Measurements from ENCODE around the gene ANO1.

ANO1 gene

GRCh38 chr11:70141486-70142220 lies 63.5 kb downstream of the ANO1 start:
- FAIRE-seq: no peak

GRCh38 chr11:70142221-70142875 lies 64.2 kb downstream of the ANO1 start:
- no peak for FAIRE-seq

- FAIRE-seq: no peak
Measured at GRCh38 chr11:70144262-70144661, 66.1 kb downstream of the ANO1 start.

GRCh38 chr11:70145071-70145470 lies 67.0 kb downstream of the ANO1 start:
- FAIRE-seq: no peak

- no peak for FAIRE-seq
Measured at GRCh38 chr11:70145841-70146240, 67.7 kb downstream of the ANO1 start.

GRCh38 chr11:70146299-70146698 lies 68.2 kb downstream of the ANO1 start:
- FAIRE-seq: no peak

- FAIRE-seq: no peak
Measured at GRCh38 chr11:70146895-70147520, 68.9 kb downstream of the ANO1 start.

- FAIRE-seq: no peak
Measured at GRCh38 chr11:70147668-70148067, 69.6 kb downstream of the ANO1 start.

- no peak for FAIRE-seq
Measured at GRCh38 chr11:70151671-70152070, 73.6 kb downstream of the ANO1 start.

- no peak for FAIRE-seq
Measured at GRCh38 chr11:70153133-70153727, 75.1 kb downstream of the ANO1 start.

GRCh38 chr11:70155386-70155785 lies 77.3 kb downstream of the ANO1 start:
- no peak for FAIRE-seq

- no peak for FAIRE-seq
Measured at GRCh38 chr11:70156291-70157037, 78.3 kb downstream of the ANO1 start.

GRCh38 chr11:70158201-70158600 lies 80.1 kb downstream of the ANO1 start:
- FAIRE-seq: no peak

GRCh38 chr11:70158757-70159389 lies 80.8 kb downstream of the ANO1 start:
- no peak for FAIRE-seq

GRCh38 chr11:70159627-70160570 lies 81.8 kb downstream of the ANO1 start:
- no peak for FAIRE-seq

GRCh38 chr11:70161043-70161625 lies 83.0 kb downstream of the ANO1 start:
- FAIRE-seq: no peak

GRCh38 chr11:70164705-70165104 lies 86.6 kb downstream of the ANO1 start:
- FAIRE-seq: no peak

- no peak for FAIRE-seq
Measured at GRCh38 chr11:70167120-70167519, 89.0 kb downstream of the ANO1 start.

GRCh38 chr11:70167723-70168404 lies 89.7 kb downstream of the ANO1 start:
- FAIRE-seq: no peak

- FAIRE-seq: no peak
Measured at GRCh38 chr11:70168405-70168754, 90.3 kb downstream of the ANO1 start.
